Measurements from ENCODE around the gene RIPOR3.

GRCh38 chr20:50737352-50737751 lies 46.0 kb upstream of the RIPOR3 start:
- no peak for TF ChIP-seq CTCF (IDR thresholded peaks at IDR 0.05; ENCODE audit: low read length)
- TF ChIP-seq EZH2 (IDR thresholded peaks at IDR 0.05; ENCODE audit: borderline replicate concordance, low read length) = no peak
